Stimulated activated CD8-positive, alpha-beta memory T cell treated with anti-CD3 and anti-CD28 coated beads, Interleukin-7, amount 100 ng/mL, for 24 hours (primary cell): ENCODE measurements around the gene ARHGEF10L.

ENCODE experiments used
- DNase-seq: peaks from one replicate; pipeline ENCODE4 v3.0.0-alpha.2; 2020; ENCODE audit warnings: low read depth

Gene ARHGEF10L

GRCh38 chr1:17594026-17594425 is 54.5 kb downstream of the ARHGEF10L start:
- DNase-seq, result no peak

- DNase-seq, result no peak
Measured at GRCh38 chr1:17594690-17595601, 55.4 kb downstream of the ARHGEF10L start.

- DNase-seq, result no peak
Measured at GRCh38 chr1:17595602-17595925, 56.1 kb downstream of the ARHGEF10L start.

GRCh38 chr1:17596186-17596585 is 56.7 kb downstream of the ARHGEF10L start:
- DNase-seq, result no peak

GRCh38 chr1:17596651-17597509 is 57.4 kb downstream of the ARHGEF10L start:
- no peak for DNase-seq

GRCh38 chr1:17597651-17598050 is 58.2 kb downstream of the ARHGEF10L start:
- no peak for DNase-seq

GRCh38 chr1:17598251-17598650 is 58.8 kb downstream of the ARHGEF10L start:
- no peak for DNase-seq

GRCh38 chr1:17599291-17599953 is 59.9 kb downstream of the ARHGEF10L start:
- DNase-seq, result no peak

- DNase-seq, result no peak
Measured at GRCh38 chr1:17599954-17600300, 60.4 kb downstream of the ARHGEF10L start.

- no peak for DNase-seq
Measured at GRCh38 chr1:17600321-17600720, 60.8 kb downstream of the ARHGEF10L start.

- no peak for DNase-seq
Measured at GRCh38 chr1:17601643-17602382, 62.3 kb downstream of the ARHGEF10L start.

- DNase-seq, result no peak
Measured at GRCh38 chr1:17603091-17603841, 63.8 kb downstream of the ARHGEF10L start.

GRCh38 chr1:17605582-17606344 is 66.3 kb downstream of the ARHGEF10L start:
- DNase-seq, result no peak

- DNase-seq, result peak; percentile 8
Measured at GRCh38 chr1:17606826-17607440, 67.4 kb downstream of the ARHGEF10L start.

- no peak for DNase-seq
Measured at GRCh38 chr1:17607644-17608581, 68.4 kb downstream of the ARHGEF10L start.

- no peak for DNase-seq
Measured at GRCh38 chr1:17609529-17609928, 70.0 kb downstream of the ARHGEF10L start.

GRCh38 chr1:17610085-17610484 is 70.6 kb downstream of the ARHGEF10L start:
- DNase-seq, result no peak

- no peak for DNase-seq
Measured at GRCh38 chr1:17610713-17611112, 71.2 kb downstream of the ARHGEF10L start.

GRCh38 chr1:17611991-17612390 is 72.5 kb downstream of the ARHGEF10L start:
- DNase-seq, result no peak
